ENCODE measurements around the gene HM13. TPM values are rescaled to one million over a fixed set of nuclear protein-coding genes. Genes with fewer than 3 reads are reported as not detected.

The HM13 gene
- total and polyA plus RNA-seq, 8 donors = 139 to 286 (median 184) TPM

DNA sequence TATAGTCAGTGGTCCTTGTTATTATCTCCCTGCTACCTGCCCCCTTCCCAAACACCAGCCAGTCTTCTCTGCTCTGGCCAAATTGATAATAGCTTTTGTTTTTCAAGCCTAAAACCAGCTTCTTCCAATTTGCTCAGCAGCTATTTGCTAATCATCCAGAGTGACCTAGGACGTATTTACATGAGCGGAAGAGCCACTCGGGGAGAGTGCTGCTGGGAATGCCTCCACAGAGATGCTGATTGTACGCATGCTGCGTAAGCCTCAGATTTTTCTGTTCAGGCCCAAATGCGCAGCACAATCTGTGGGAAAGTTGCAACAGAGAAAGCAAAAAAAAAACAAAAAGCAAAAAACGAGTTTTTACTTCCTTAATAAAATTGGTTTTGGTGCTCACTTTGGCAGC is 66.5 kb downstream of the HM13 start:
- ATAC-seq (no peak), DNase-seq (no peak), FAIRE-seq (no peak)
- no peak overlapping the region for H3K4me3 ChIP-seq
- no peaks in the 10 kb centered on the region for H3K36me3 ChIP-seq
- 81 to 83% methylated on average over 7 of the region's 7 CpGs for WGBS, 2 donors
- TF ChIP-seq, protein P1, sequence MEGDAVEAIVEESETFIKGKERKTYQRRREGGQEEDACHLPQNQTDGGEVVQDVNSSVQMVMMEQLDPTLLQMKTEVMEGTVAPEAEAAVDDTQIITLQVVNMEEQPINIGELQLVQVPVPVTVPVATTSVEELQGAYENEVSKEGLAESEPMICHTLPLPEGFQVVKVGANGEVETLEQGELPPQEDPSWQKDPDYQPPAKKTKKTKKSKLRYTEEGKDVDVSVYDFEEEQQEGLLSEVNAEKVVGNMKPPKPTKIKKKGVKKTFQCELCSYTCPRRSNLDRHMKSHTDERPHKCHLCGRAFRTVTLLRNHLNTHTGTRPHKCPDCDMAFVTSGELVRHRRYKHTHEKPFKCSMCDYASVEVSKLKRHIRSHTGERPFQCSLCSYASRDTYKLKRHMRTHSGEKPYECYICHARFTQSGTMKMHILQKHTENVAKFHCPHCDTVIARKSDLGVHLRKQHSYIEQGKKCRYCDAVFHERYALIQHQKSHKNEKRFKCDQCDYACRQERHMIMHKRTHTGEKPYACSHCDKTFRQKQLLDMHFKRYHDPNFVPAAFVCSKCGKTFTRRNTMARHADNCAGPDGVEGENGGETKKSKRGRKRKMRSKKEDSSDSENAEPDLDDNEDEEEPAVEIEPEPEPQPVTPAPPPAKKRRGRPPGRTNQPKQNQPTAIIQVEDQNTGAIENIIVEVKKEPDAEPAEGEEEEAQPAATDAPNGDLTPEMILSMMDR (IDR thresholded peaks at IDR 0.05) = no peak
- no peaks in the 10 kb centered on the region for H3K4me1 ChIP-seq
- no peaks in the 10 kb centered on the region for H3K9me3 ChIP-seq
- no peaks in the 10 kb centered on the region for H3K27me3 ChIP-seq
- H3K27ac ChIP-seq = no peak overlapping the region
- intact Hi-C loops (cut with DNase I) = no loop called here

GRCh38 chr20:31581391-31581790 is 67.1 kb downstream of the HM13 start:
- intact Hi-C loops (cut with DNase I) = no loop called here
- Histone ChIP-seq H3K9me3 (no peaks in the 10 kb centered on the region), H3K4me1 (no peaks in the 10 kb centered on the region), H3K27ac (no peak overlapping the region), H3K36me3 (no peaks in the 10 kb centered on the region), H3K27me3 (no peaks in the 10 kb centered on the region), H3K4me3 (no peak overlapping the region)
- 80 to 86% methylated on average over 13 of the region's 13 CpGs for WGBS, 2 donors
- FAIRE-seq (no peak), ATAC-seq (no peak), DNase-seq (no peak)
- TF ChIP-seq, protein P1 (IDR thresholded peaks at IDR 0.05) = no peak

GRCh38 chr20:31587545-31588389 is 73.5 kb downstream of the HM13 start:
- Histone ChIP-seq H3K9me3 (no peaks in the 10 kb centered on the region), H3K36me3 (no peaks in the 10 kb centered on the region), H3K4me3 (peak overlapping the region; percentile 27 to 56 (median 30)), H3K27ac (peak overlapping the region in 1 of 4 donors; percentile 8), H3K4me1 (no peaks in the 10 kb centered on the region), H3K27me3 (no peaks in the 10 kb centered on the region)
- TF ChIP-seq, protein P1 (IDR thresholded peaks at IDR 0.05) = no peak
- DNase-seq = peak in 2 of 6 donors; percentile 34 to 77
- 11 to 20% methylated on average over 33 to 76 of the region's 76 CpGs for WGBS, 2 donors
- intact Hi-C loops (cut with DNase I) = no loop called here
- peak; percentile 73 to 95 (median 88) for ATAC-seq
- FAIRE-seq = no peak

DNA sequence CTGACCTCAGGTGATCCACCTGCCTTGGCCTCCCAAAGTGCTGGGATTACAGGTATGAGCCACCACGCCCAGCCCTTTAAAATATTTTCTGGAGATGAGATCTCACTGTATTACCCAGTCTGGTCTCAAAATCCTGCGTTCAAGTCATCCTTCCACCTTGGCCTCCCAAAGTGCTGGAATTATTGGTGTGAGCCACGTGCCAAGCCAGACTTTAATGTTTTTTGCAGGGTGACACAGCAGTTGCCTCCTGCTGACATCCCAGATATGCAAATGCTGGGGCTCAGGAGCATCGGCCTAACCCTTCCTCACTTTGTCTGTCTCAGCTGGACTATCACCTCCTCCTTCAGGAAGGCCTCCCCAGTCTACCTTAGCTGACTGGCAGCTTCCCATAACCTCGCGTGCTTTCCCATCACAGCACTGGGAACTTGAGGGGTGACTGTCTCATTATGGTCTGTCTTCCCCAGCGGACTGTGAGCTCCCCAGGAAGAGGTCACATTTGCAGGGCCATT is 76.5 kb downstream of the HM13 start:
- Histone ChIP-seq H3K4me1 (no peaks in the 10 kb centered on the region), H3K4me3 (no peak overlapping the region), H3K9me3 (no peaks in the 10 kb centered on the region), H3K27me3 (no peaks in the 10 kb centered on the region), H3K36me3 (no peaks in the 10 kb centered on the region), H3K27ac (no peak overlapping the region)
- TF ChIP-seq, protein P1 (IDR thresholded peaks at IDR 0.05) = no peak
- intact Hi-C loops (cut with DNase I) = no loop called here
- DNase-seq (no peak), FAIRE-seq (no peak), ATAC-seq (no peak)
- WGBS, 2 donors = 86 to 95% methylated on average over 7 of the region's 7 CpGs
